ENCODE results near the gene ZNF439.
"Not testable (repeated sequence)": the region's sequence is repeated elsewhere in the genome, so short reads cannot be mapped to it uniquely, and the experiment has no call there.

DNA sequence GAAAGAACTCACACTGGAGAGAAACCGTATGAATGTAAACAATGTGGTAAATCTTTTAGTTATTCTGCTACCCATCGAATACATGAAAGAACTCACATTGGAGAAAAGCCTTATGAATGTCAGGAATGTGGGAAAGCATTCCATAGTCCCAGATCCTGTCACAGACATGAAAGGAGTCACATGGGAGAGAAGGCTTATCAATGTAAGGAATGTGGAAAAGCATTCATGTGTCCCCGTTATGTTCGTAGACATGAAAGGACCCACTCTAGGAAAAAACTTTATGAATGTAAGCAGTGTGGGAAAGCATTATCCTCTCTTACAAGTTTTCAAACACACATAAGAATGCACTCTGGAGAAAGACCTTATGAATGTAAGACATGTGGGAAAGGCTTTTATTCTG lies 19.2 kb downstream of the ZNF439 start:
- TF ChIP-seq POLR2A (IDR thresholded peaks at IDR 0.05) = not testable (repeated sequence)
- TF ChIP-seq, protein P1, sequence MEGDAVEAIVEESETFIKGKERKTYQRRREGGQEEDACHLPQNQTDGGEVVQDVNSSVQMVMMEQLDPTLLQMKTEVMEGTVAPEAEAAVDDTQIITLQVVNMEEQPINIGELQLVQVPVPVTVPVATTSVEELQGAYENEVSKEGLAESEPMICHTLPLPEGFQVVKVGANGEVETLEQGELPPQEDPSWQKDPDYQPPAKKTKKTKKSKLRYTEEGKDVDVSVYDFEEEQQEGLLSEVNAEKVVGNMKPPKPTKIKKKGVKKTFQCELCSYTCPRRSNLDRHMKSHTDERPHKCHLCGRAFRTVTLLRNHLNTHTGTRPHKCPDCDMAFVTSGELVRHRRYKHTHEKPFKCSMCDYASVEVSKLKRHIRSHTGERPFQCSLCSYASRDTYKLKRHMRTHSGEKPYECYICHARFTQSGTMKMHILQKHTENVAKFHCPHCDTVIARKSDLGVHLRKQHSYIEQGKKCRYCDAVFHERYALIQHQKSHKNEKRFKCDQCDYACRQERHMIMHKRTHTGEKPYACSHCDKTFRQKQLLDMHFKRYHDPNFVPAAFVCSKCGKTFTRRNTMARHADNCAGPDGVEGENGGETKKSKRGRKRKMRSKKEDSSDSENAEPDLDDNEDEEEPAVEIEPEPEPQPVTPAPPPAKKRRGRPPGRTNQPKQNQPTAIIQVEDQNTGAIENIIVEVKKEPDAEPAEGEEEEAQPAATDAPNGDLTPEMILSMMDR (IDR thresholded peaks at IDR 0.05) = not testable (repeated sequence)
